ENCODE measurements around the gene ATP2B2. TPM values are rescaled to one million over a fixed set of nuclear protein-coding genes. Genes with fewer than 3 reads are reported as not detected.

ATP2B2 gene
- total RNA-seq, 1 experiment from 2014 or later: not detected

- TF ChIP-seq CTCF (IDR thresholded peaks at IDR 0.05; ENCODE audit: insufficient read depth in 1 of 2, low read depth in 1 of 2, low read length in 1 of 2, severe bottlenecking in 1 of 2, unreplicated experiment in 1 of 2): no peak
- Mint-ChIP-seq H3K36me3 (ENCODE audit: insufficient read depth, unreplicated experiment) (peaks cover 31% of the 10 kb centered on the region), H3K4me1 (ENCODE audit: low read depth, unreplicated experiment) (peaks cover 16% of the 10 kb centered on the region), H3K27ac (ENCODE audit: unreplicated experiment) (no peak overlapping the region), H3K27me3 (ENCODE audit: insufficient read depth, unreplicated experiment) (no peaks in the 10 kb centered on the region), H3K9me3 (ENCODE audit: unreplicated experiment) (no peaks in the 10 kb centered on the region), H3K4me3 (ENCODE audit: unreplicated experiment) (no peak overlapping the region)
- no TSS peak for BruUV-seq (replicated peaks)
- DNase-seq: no peak
- Histone ChIP-seq H3K4me1 (peaks cover 19% of the 10 kb centered on the region), H3K4me3 (ENCODE audit: low read depth, low read length) (no peak overlapping the region), H3K36me3 (ENCODE audit: control insufficient read depth, insufficient read depth, low read length) (peaks cover 2% of the 10 kb centered on the region; the same call in 1 of the 2 replicates), H3K9me3 (no peaks in the 10 kb centered on the region), H3K27me3 (replicated peaks; ENCODE audit: control insufficient read depth, insufficient read depth, low read length) (no peaks in the 10 kb centered on the region)
- intact Hi-C loops (cut with micrococcal nuclease; ENCODE audit: unreplicated experiment): loop anchor here (10.0 kb wide), 1 partner anchor 123 kb away; the partner anchor contains the start of gene IRAK2
- CTCF ChIA-PET: no interaction called here
- POLR2A ChIA-PET: interaction anchor here (0.6 kb wide), 1 partner anchor 40 kb away, joined by 8 read pairs; no protein-coding TSS in a partner anchor
Observed at GRCh38 chr3:10287936-10288574, 217.3 kb downstream of the ATP2B2 start.

GRCh38 chr3:10286596-10287295, 218.6 kb downstream of the ATP2B2 start:
- Mint-ChIP-seq H3K4me3 (ENCODE audit: unreplicated experiment) (no peak overlapping the region), H3K36me3 (ENCODE audit: insufficient read depth, unreplicated experiment) (peaks cover 34% of the 10 kb centered on the region), H3K27me3 (ENCODE audit: insufficient read depth, unreplicated experiment) (no peaks in the 10 kb centered on the region), H3K27ac (ENCODE audit: unreplicated experiment) (no peak overlapping the region), H3K9me3 (ENCODE audit: unreplicated experiment) (no peaks in the 10 kb centered on the region), H3K4me1 (ENCODE audit: low read depth, unreplicated experiment) (peaks cover 4% of the 10 kb centered on the region)
- Histone ChIP-seq H3K4me3 (ENCODE audit: low read depth, low read length) (no peak overlapping the region), H3K36me3 (ENCODE audit: control insufficient read depth, insufficient read depth, low read length) (peaks cover 2% of the 10 kb centered on the region; the same call in 1 of the 2 replicates), H3K27me3 (replicated peaks; ENCODE audit: control insufficient read depth, insufficient read depth, low read length) (no peaks in the 10 kb centered on the region), H3K4me1 (peaks cover 8% of the 10 kb centered on the region), H3K9me3 (no peaks in the 10 kb centered on the region)
- CTCF ChIA-PET: no interaction called here
- peak in 1 of 2 experiments; percentile 51 for DNase-seq
- BruUV-seq (replicated peaks): no TSS peak
- POLR2A ChIA-PET: no interaction called here
- intact Hi-C loops (cut with micrococcal nuclease; ENCODE audit: unreplicated experiment): loop anchor here (10.0 kb wide), 1 partner anchor 122 kb away; the partner anchor contains the start of gene IRAK2
- peak in 1 of 2 experiments; percentile 21 for TF ChIP-seq CTCF (IDR thresholded peaks at IDR 0.05; ENCODE audit: insufficient read depth in 1 of 2, low read depth in 1 of 2, low read length in 1 of 2, severe bottlenecking in 1 of 2, unreplicated experiment in 1 of 2)

GRCh38 chr3:10286133-10286524, 219.3 kb downstream of the ATP2B2 start:
- Mint-ChIP-seq H3K36me3 (ENCODE audit: insufficient read depth, unreplicated experiment) (peaks cover 39% of the 10 kb centered on the region), H3K27me3 (ENCODE audit: insufficient read depth, unreplicated experiment) (no peaks in the 10 kb centered on the region), H3K27ac (ENCODE audit: unreplicated experiment) (no peak overlapping the region), H3K9me3 (ENCODE audit: unreplicated experiment) (no peaks in the 10 kb centered on the region), H3K4me3 (ENCODE audit: unreplicated experiment) (no peak overlapping the region), H3K4me1 (ENCODE audit: low read depth, unreplicated experiment) (no peaks in the 10 kb centered on the region)
- intact Hi-C loops (cut with micrococcal nuclease; ENCODE audit: unreplicated experiment): loop anchor here (10.0 kb wide), 1 partner anchor 121 kb away; the partner anchor contains the start of gene IRAK2
- peaks cover 2% of the 10 kb centered on the region for H3K4me1 ChIP-seq
- ChIA-PET CTCF (interaction anchor here (0.5 kb wide), 1 partner anchor 299 kb away, joined by 6 read pairs; the partner anchor contains the start of gene EMC3), POLR2A (no interaction called here)
- no peak for DNase-seq
- H3K27me3 ChIP-seq (replicated peaks; ENCODE audit: control insufficient read depth, insufficient read depth, low read length): no peaks in the 10 kb centered on the region
- peaks cover 2% of the 10 kb centered on the region; the same call in 1 of the 2 replicates for H3K36me3 ChIP-seq (ENCODE audit: control insufficient read depth, insufficient read depth, low read length)
- H3K4me3 ChIP-seq (ENCODE audit: low read depth, low read length): no peak overlapping the region
- TF ChIP-seq CTCF (IDR thresholded peaks at IDR 0.05; ENCODE audit: insufficient read depth in 1 of 2, low read depth in 1 of 2, low read length in 1 of 2, severe bottlenecking in 1 of 2, unreplicated experiment in 1 of 2): no peak
- no TSS peak for BruUV-seq (replicated peaks)
- no peaks in the 10 kb centered on the region for H3K9me3 ChIP-seq
